Epithelial cell of proximal tubule (primary cell): Measurements from ENCODE around the gene JAKMIP2. TPM values are rescaled to one million over a fixed set of nuclear protein-coding genes. Genes with fewer than 3 reads are reported as not detected.

Experiments used
- DNase-seq: peaks from one replicate; pipeline ENCODE4 v3.0.0-alpha.2; 2011; ENCODE audit warnings: low read depth
- H3K4me3 ChIP-seq: 2 replicates; pipeline ENCODE4 v1.5.1; 2011; ENCODE audit warnings: low read depth, mild to moderate bottlenecking, low read length
- CTCF ChIP-seq: conservative IDR thresholded peaks from 2 replicates; pipeline ENCODE4 v1.5.1; 2012; ENCODE audit warnings: low read depth, mild to moderate bottlenecking, low read length
- total RNA-seq: library from RNA; depleted of rRNA; stranded (reverse); fragments of >200 nt; gene quantifications from 2 replicates; pipeline ENCODE4 v1.2.3, GENCODE V29; 2015

JAKMIP2 gene
- total RNA-seq, 1 donor from 2014 or later: 0.17 TPM

GRCh38 chr5:147688656-147689356, 93.7 kb downstream of the JAKMIP2 start:
- DNase-seq: no peak
- no peak overlapping the region for H3K4me3 ChIP-seq
- TF ChIP-seq CTCF: no peak

GRCh38 chr5:147687118-147687517, 95.4 kb downstream of the JAKMIP2 start:
- DNase-seq: no peak
- H3K4me3 ChIP-seq: no peak overlapping the region
- TF ChIP-seq CTCF: no peak

GRCh38 chr5:147686421-147686820, 96.1 kb downstream of the JAKMIP2 start:
- TF ChIP-seq CTCF: no peak
- H3K4me3 ChIP-seq: no peak overlapping the region
- no peak for DNase-seq

GRCh38 chr5:147685993-147686392, 96.5 kb downstream of the JAKMIP2 start:
- peak; percentile 19 for DNase-seq
- H3K4me3 ChIP-seq: no peak overlapping the region
- TF ChIP-seq CTCF: no peak

GRCh38 chr5:147675168-147675567, 107.4 kb downstream of the JAKMIP2 start:
- DNase-seq: no peak
- no peak overlapping the region for H3K4me3 ChIP-seq
- TF ChIP-seq CTCF: no peak

- no peak overlapping the region for H3K4me3 ChIP-seq
- no peak for TF ChIP-seq CTCF
- DNase-seq: no peak
Observed at GRCh38 chr5:147674411-147674810, 108.1 kb downstream of the JAKMIP2 start.

- no peak overlapping the region for H3K4me3 ChIP-seq
- DNase-seq: no peak
- no peak for TF ChIP-seq CTCF
Observed at GRCh38 chr5:147673791-147674190, 108.7 kb downstream of the JAKMIP2 start.
